Common myeloid progenitor, CD34-positive (primary cell): ENCODE data around the gene CHI3L2.

ENCODE experiments used
- CTCF ChIA-PET: fragments of 350-600 bp; sonication (Branson Sonifier 250); formaldehyde crosslinking; loops from one replicate; lab custom pipeline; 2021; ENCODE audit warnings: antibody characterized with exemption; lab: Charles Lee
- POLR2A ChIA-PET: fragments of 350-600 bp; sonication (Branson Sonifier 250); formaldehyde crosslinking; loops from one replicate; lab custom pipeline; 2021; ENCODE audit warnings: antibody characterized with exemption; lab: Charles Lee
- DNase-seq, 3 donors: peaks; one replicate each; pipeline versions ENCODE4 v3.0.0 to v3.0.0-alpha.2; 2013
- H3K27ac ChIP-seq, 2 experiments: 1 replicate in 1 of 2; 2 replicates in 1 of 2; pipeline ENCODE4 v1.7.0; 2013; ENCODE audit warnings: inconsistent platforms in 2 of 2, low read length in 2 of 2, mild to moderate bottlenecking in 2 of 2, low read depth in 1 of 2, moderate library complexity in 1 of 2; ENCODE audit not compliant: severe bottlenecking in 2 of 2, insufficient read depth in 1 of 2, poor library complexity in 1 of 2
- H3K27me3 ChIP-seq, 5 experiments: replicated peaks in 2 of 5; 1 replicate in 3 of 5; 2 replicates in 2 of 5; pipeline versions ENCODE4 v1.6.1 to v1.7.0; 2013; ENCODE audit warnings: low read length in 4 of 5, mild to moderate bottlenecking in 2 of 5, moderate library complexity in 2 of 5, inconsistent platforms in 1 of 5; ENCODE audit not compliant: insufficient read depth in 5 of 5, control insufficient read depth in 4 of 5
- H3K36me3 ChIP-seq, 4 experiments: 1 replicate in 2 of 4; 2 replicates in 2 of 4; pipeline versions ENCODE4 v1.6.1 to v1.7.0; 2013; ENCODE audit warnings: low read length in 3 of 4, control low read depth in 1 of 4, mild to moderate bottlenecking in 1 of 4; ENCODE audit not compliant: control insufficient read depth in 4 of 4, insufficient read depth in 4 of 4
- H3K4me1 ChIP-seq, 4 experiments: 1 replicate in 3 of 4; 2 replicates in 1 of 4; pipeline versions ENCODE4 v1.6.1 to v1.7.1; 2013; ENCODE audit warnings: low read length in 3 of 4, mild to moderate bottlenecking in 3 of 4, control low read depth in 1 of 4, inconsistent platforms in 1 of 4, moderate library complexity in 1 of 4; ENCODE audit not compliant: control insufficient read depth in 4 of 4, insufficient read depth in 4 of 4; ENCODE audit errors: control extremely low read depth in 1 of 4
- H3K4me3 ChIP-seq, 7 experiments: 1 replicate in 4 of 7; 2 replicates in 3 of 7; pipeline versions ENCODE4 v1.5.1 to v1.7.0; 2013; ENCODE audit warnings: mild to moderate bottlenecking in 7 of 7, low read length in 6 of 7, moderate library complexity in 6 of 7, inconsistent platforms in 2 of 7, low read depth in 2 of 7, control low read depth in 1 of 7; ENCODE audit not compliant: insufficient read depth in 4 of 7, control insufficient read depth in 1 of 7; ENCODE audit errors: extremely low read depth in 1 of 7
- H3K9me3 ChIP-seq, 5 experiments: 1 replicate in 4 of 5; 2 replicates in 1 of 5; pipeline versions ENCODE4 v1.6.1 to v1.7.1; 2013; ENCODE audit warnings: low read length in 4 of 5, mild to moderate bottlenecking in 2 of 5, inconsistent platforms in 1 of 5, low read depth in 1 of 5, moderate library complexity in 1 of 5; ENCODE audit not compliant: control insufficient read depth in 4 of 5, insufficient read depth in 2 of 5; ENCODE audit errors: control extremely low read depth in 1 of 5
- WGBS: methylation state at CpG from one replicate; pipeline ENCODE4 v1.1.5; 2013; ENCODE audit not compliant: insufficient coverage; 5-methylcytosine and 5-hydroxymethylcytosine counted together

Gene CHI3L2

DNA sequence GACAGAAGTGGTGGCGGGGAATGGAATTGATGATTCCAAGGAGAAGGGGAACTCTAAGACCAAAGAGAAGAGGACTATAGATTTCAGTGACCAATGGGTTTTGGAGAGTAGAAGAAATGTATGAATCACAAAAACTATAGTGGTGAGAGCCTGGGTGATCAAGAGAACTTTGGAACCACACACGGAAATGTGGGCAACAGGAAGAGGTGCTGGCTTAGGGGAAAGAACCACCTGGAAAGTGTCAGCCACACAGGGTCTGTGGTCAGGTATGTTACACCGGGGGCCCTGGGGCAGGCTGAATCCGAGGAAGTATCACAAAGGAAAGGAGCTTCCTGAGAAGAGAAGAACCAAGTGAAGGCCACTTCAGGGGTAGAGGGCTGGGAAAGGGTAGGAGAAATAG is 51.6 kb downstream of the CHI3L2 start:
- Histone ChIP-seq H3K36me3 (no peaks in the 10 kb centered on the region), H3K4me3 (no peak overlapping the region), H3K9me3 (peaks cover 3 to 5% (median 3%) of the 10 kb centered on the region in 5 experiments), H3K4me1 (no peaks in the 10 kb centered on the region), H3K27me3 (peaks cover 0 to 5% (median 2%) of the 10 kb centered on the region in 5 experiments), H3K27ac (no peak overlapping the region)
- DNase-seq: no peak
- POLR2A ChIA-PET: no interaction called here
- CTCF ChIA-PET: no interaction called here
- WGBS: 89% methylated on average over 4 of the region's 4 CpGs

DNA sequence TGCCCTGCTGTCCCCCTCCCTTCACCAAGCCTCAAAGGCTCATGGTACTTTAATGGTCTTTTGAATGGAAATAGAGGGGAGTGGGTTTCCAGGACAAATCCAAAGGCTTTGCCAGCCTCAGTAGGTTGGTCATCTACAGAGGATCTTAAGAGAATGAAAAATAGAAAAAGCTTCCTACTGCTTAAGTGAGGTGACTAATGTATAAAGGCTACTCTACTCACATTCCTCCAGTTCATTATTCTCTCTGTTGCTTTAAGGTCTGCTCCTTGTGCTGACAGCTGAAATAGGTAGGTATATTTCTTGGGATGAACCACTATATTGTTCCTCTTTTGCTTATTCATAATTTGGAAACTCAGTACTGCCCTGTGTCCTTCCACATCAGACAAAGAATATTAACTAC is 52.8 kb downstream of the CHI3L2 start:
- Histone ChIP-seq H3K4me1 (no peaks in the 10 kb centered on the region), H3K27ac (no peak overlapping the region), H3K27me3 (peaks cover 0 to 3% (median 0%) of the 10 kb centered on the region in 5 experiments), H3K4me3 (no peak overlapping the region), H3K9me3 (peaks cover 3 to 5% (median 3%) of the 10 kb centered on the region in 5 experiments), H3K36me3 (no peaks in the 10 kb centered on the region)
- CTCF ChIA-PET: no interaction called here
- no peak for DNase-seq
- POLR2A ChIA-PET: no interaction called here

DNA sequence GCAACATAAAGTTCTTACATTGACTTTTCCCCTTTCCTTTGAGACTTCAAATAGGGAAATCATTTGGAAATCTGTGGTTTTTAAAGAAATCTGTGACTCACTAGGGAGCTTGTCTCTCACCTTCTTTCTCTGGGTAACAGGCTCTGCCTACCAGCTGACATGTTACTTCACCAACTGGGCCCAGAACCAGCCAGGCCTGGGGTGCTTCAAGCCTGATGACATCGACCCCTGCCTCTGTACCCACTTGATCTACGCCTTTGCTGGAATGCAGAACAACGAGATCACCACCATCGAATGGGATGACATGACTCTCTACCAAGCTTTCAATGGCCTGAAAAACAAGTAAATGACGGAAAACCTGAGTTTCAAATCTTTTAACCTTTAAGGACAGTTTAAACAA is 53.9 kb downstream of the CHI3L2 start:
- H3K4me3 ChIP-seq: no peak overlapping the region
- CTCF ChIA-PET: interaction anchor here (0.7 kb wide), 1 partner anchor 1914 kb away, joined by 3 read pairs; no protein-coding TSS in a partner anchor
- H3K36me3 ChIP-seq: no peaks in the 10 kb centered on the region
- H3K4me1 ChIP-seq: no peaks in the 10 kb centered on the region
- peaks cover 0 to 3% (median 0%) of the 10 kb centered on the region in 5 experiments for H3K27me3 ChIP-seq
- 89% methylated on average over 5 of the region's 5 CpGs for WGBS
- POLR2A ChIA-PET: interaction anchor here (0.6 kb wide), 1 partner anchor 65 kb away, joined by 3 read pairs; no protein-coding TSS in a partner anchor
- DNase-seq: no peak
- peaks cover 3 to 5% (median 3%) of the 10 kb centered on the region in 5 experiments for H3K9me3 ChIP-seq
- H3K27ac ChIP-seq: no peak overlapping the region

DNA sequence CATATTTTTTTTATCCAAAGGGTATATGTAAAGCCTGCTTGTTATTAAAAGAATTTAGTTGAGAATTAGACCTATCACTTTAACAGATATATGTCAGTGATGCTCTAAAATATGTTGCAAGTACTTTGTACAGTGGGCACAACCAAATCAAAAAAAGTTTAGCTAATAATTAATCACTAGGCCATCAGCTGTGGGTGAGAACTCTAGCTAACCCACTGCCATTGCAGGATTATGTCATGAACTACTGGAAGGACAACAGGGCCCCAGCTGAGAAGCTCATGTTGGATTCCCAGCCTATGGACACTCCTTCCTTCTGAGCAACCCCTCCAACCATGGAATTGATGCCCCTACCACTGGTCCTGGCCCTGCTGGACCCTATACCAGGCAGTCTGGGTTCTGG is 56.3 kb downstream of the CHI3L2 start:
- Histone ChIP-seq H3K9me3 (no peaks in the 10 kb centered on the region), H3K4me1 (no peaks in the 10 kb centered on the region), H3K27ac (no peak overlapping the region), H3K36me3 (no peaks in the 10 kb centered on the region), H3K27me3 (peaks cover 0 to 5% (median 0%) of the 10 kb centered on the region in 5 experiments), H3K4me3 (no peak overlapping the region)
- POLR2A ChIA-PET: no interaction called here
- CTCF ChIA-PET: no interaction called here
- no peak for DNase-seq

DNA sequence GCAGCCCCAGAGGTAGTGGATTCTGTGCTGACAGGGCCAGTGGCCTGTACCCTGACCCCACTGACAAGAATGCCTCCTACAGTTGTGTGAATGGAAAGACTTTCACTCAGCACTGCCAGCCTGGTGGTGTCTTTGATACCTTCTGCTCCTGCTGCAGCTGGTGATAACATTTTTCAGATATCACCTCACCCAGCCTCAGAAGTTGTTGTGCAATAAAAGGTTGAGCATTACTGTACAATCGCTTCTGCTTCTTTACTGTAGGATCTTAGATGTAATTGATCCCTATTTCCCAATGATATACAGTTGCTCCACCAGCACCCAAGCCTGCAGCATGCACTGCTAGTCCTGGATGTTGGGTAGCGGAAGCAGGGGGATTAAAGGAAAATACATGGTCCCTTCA is 58.4 kb downstream of the CHI3L2 start:
- 100% methylated on average over 1 of the region's 2 CpGs for WGBS
- Histone ChIP-seq H3K4me3 (no peak overlapping the region), H3K4me1 (no peaks in the 10 kb centered on the region), H3K9me3 (no peaks in the 10 kb centered on the region), H3K27ac (no peak overlapping the region), H3K27me3 (peaks cover 0 to 3% (median 0%) of the 10 kb centered on the region in 5 experiments), H3K36me3 (no peaks in the 10 kb centered on the region)
- ChIA-PET CTCF (no interaction called here), POLR2A (no interaction called here)
- no peak for DNase-seq

DNA sequence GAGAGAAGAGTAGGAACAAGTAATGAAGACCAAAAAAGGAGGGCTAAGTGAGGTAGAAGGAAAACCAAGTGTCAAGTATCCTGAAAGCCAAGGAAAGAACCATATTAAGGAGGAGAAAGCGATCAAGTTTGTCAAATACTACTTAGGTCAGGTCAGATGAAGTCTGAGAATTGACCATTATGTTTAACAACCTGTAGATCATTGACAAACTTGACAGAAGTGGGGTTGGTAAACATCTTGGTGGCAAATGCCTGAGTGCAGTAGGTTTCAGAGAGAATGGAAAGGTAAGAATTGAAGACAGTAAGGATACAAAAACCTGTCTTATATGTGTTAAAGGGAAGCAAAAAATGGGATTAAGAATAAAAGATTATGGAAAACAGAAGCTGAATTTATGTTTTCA is 59.4 kb downstream of the CHI3L2 start:
- no peaks in the 10 kb centered on the region for H3K4me1 ChIP-seq
- no peak for DNase-seq
- peaks cover 0 to 2% (median 0%) of the 10 kb centered on the region in 5 experiments for H3K27me3 ChIP-seq
- H3K4me3 ChIP-seq: no peak overlapping the region
- CTCF ChIA-PET: no interaction called here
- H3K9me3 ChIP-seq: no peaks in the 10 kb centered on the region
- H3K36me3 ChIP-seq: no peaks in the 10 kb centered on the region
- POLR2A ChIA-PET: no interaction called here
- no CpG with 5 or more reads among the region's 1 CpG for WGBS
- H3K27ac ChIP-seq: no peak overlapping the region

DNA sequence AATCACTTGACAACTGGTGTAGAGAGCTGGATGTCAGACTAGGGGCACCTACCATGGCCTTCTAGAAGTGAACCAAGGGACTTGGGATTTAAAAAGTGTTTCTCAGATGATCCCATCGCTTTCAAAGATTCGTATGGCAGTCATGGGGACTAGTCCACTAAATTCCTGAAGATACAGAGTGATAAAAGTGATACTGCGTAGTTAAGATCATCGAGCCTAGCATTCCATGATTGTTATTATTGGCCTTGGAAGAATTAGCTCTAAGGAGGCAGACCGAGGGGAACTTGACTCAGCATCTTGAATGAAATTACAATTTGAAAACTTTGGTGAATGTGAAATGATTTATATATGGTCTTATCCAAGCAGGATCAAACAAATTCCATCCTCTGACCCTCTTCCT is 61.9 kb downstream of the CHI3L2 start:
- 94% methylated on average over 3 of the region's 5 CpGs for WGBS
- H3K4me3 ChIP-seq: no peak overlapping the region
- peaks cover 0 to 2% (median 0%) of the 10 kb centered on the region in 5 experiments for H3K27me3 ChIP-seq
- ChIA-PET CTCF (no interaction called here), POLR2A (no interaction called here)
- no peaks in the 10 kb centered on the region for H3K36me3 ChIP-seq
- H3K27ac ChIP-seq: no peak overlapping the region
- H3K9me3 ChIP-seq: no peaks in the 10 kb centered on the region
- H3K4me1 ChIP-seq: no peaks in the 10 kb centered on the region
- no peak for DNase-seq
